ENCODE data around the gene HNRNPA0. TPM values are rescaled to one million over a fixed set of nuclear protein-coding genes. Genes with fewer than 3 reads are reported as not detected.
A peak's percentile ranks its signal among the peaks of the same experiment; 100 is the strongest.

HNRNPA0 gene
- total RNA-seq, 2 donors from 2014 or later: 30.0 to 35.5 TPM

GRCh38 chr5:137696481-137696880, 57.7 kb downstream of the HNRNPA0 start:
- peaks cover 20% of the 10 kb centered on the region for H3K36me3 Mint-ChIP-seq (ENCODE audit: low read depth)
- peak overlapping the region; percentile 86 for H3K27ac Mint-ChIP-seq

DNA sequence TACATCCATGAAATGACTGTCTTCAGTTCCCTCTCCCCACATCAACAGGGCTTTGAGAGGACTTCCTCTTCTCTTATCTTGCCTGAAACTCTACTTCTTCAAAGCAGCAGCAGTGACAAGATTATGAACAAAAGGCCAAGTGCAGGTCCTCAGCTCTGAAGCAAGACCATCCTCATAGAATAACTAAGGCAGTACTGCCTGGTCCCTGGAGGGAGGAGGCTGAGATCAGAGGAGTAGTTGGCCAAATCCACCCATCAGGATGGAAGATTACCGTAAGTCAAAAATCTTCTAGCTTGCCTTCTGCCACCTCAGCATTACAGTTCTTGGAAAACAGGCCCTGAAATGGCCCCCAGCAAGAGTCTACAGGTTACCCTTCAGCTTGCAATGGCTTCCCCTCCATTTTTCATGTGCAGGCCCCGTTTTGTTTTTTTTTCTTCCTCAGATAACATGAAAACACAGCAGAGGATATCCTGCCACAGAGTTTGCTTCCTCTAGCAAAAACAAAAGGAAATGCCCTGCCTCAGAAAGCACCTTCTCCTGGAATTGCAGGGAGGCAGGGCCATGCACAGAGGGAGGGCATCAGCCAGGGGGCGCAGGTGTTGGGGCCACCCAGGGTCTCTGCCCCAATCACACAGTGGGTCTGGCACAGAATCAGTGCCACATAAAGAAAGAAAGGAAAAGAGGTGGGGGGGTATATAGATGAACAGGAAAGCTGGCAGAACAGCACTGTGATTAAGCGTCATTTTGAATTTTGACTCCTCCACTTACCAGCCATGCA, 58.3 kb downstream of the HNRNPA0 start:
- H3K4me1 Mint-ChIP-seq: peaks cover 47% of the 10 kb centered on the region
- no peaks in the 10 kb centered on the region for H3K27me3 Mint-ChIP-seq
- H3K27ac Mint-ChIP-seq: peak overlapping the region; percentile 86
- H3K4me3 Mint-ChIP-seq: peak overlapping the region; percentile 76
- peak; percentile 56 for ATAC-seq (replicated peaks)
- H3K36me3 Mint-ChIP-seq (ENCODE audit: low read depth): peaks cover 24% of the 10 kb centered on the region
- H3K9me3 Mint-ChIP-seq: no peaks in the 10 kb centered on the region

More at GRCh38 chr5:137696481-137696880, 57.7 kb downstream of the HNRNPA0 start:
- Mint-ChIP-seq H3K4me1 (peaks cover 47% of the 10 kb centered on the region), H3K27me3 (no peaks in the 10 kb centered on the region), H3K4me3 (peak overlapping the region; percentile 76), H3K9me3 (no peaks in the 10 kb centered on the region)
- peak; percentile 99 for ATAC-seq (replicated peaks)

Other genes starting within 250 kb of the HNRNPA0 start
- 1 to 10 TPM; 5.3 to 9.5 TPM for gene KLHL3, start 18.3 kb downstream of the HNRNPA0 start, total RNA-seq
- not detected for gene MYOT, start 113.5 kb upstream of the HNRNPA0 start, total RNA-seq
- under 1 TPM in 1 of 2 donors, not detected in 1; 0.30 TPM for gene PKD2L2, start 135.1 kb upstream of the HNRNPA0 start, total RNA-seq